DOHH2 (cell line): ENCODE results near the gene PPIE.

Experiments
- EZH2phosphoT487 ChIP-seq: fragments of 200-600 bp; sonication (generic); IDR thresholded peaks from 2 replicates; pipeline ENCODE4 v1.6.1; 2017; ENCODE audit warnings: borderline replicate concordance, mild to moderate bottlenecking, antibody characterized with exemption, low read length, moderate library complexity, mixed read lengths
- TF ChIP-seq, protein P1 (sequence below): fragments of 200-600 bp; sonication (generic); IDR thresholded peaks from one replicate; pipeline ENCODE4 v1.5.1; 2014; ENCODE audit warnings: antibody characterized with exemption, mild to moderate bottlenecking, low read depth, low read length; ENCODE audit not compliant: poor library complexity, severe bottlenecking

DNA sequence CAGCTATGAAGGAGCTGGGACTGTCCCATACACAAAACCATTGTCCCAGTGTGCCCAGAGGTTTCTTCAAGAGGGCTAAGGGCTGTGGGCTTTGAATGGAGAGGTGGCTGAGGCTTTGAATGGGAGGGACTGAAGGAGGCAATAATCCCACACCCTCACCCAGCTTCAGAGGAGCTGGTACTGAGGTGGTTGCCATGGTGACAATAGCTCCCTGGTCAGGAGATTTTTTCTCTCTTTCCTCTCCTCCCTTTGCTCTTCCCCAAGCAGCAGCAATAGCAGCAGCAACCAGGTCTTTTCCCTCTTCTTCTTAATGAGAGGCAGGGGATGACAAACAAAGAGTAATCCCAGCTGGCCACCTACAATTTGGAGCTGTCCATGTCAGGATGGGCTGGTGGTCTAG is 49.0 kb upstream of the PPIE start:
- no peak for TF ChIP-seq EZH2phosphoT487
- TF ChIP-seq, protein P1, sequence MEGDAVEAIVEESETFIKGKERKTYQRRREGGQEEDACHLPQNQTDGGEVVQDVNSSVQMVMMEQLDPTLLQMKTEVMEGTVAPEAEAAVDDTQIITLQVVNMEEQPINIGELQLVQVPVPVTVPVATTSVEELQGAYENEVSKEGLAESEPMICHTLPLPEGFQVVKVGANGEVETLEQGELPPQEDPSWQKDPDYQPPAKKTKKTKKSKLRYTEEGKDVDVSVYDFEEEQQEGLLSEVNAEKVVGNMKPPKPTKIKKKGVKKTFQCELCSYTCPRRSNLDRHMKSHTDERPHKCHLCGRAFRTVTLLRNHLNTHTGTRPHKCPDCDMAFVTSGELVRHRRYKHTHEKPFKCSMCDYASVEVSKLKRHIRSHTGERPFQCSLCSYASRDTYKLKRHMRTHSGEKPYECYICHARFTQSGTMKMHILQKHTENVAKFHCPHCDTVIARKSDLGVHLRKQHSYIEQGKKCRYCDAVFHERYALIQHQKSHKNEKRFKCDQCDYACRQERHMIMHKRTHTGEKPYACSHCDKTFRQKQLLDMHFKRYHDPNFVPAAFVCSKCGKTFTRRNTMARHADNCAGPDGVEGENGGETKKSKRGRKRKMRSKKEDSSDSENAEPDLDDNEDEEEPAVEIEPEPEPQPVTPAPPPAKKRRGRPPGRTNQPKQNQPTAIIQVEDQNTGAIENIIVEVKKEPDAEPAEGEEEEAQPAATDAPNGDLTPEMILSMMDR: no peak
